ENCODE data around the gene HTRA3. TPM values are rescaled to one million over a fixed set of nuclear protein-coding genes. Genes with fewer than 3 reads are reported as not detected.

Gene HTRA3
- total and polyA plus RNA-seq, 2 experiments from 2014 or later, result 6.9 to 15.7 TPM

DNA sequence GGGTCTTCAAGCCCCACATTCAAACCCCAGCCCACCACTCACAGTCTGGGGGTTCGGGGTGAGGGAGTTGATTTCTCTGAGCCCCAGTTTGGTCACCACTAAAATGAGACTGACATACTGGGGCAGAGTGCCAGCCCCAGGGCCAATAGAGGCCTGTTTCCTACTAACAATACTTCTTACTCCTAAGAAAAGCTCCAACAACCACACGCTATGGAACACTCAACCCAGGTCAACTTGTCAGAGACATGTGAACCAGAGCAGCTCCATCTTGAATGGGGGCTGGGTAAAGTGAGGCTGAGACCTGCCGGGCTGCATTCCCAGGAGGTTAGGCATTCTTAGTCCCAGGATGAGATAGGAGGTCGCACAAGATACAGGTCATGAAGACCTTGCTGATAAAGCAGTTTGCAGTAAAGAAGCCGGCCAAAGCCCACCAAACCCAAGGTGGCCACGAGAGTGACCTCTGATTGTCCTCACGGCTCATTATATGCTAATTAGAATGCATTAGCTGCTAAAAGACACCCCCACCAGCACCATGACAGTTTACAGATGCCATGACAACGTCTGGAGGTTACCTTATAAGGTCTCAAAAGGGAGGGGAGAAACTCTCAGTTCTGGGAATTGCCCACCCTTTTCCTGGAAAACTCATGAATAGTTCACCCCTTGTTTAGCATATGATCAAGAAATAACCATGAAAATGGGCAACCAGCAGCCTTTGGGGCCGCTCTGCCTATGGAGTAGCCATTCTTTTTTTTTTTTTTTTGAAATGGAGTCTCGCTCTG, 26.6 kb upstream of the HTRA3 start:
- no peak for TF ChIP-seq CTCF (IDR thresholded peaks at IDR 0.05; ENCODE audit: low read depth, low read length)
- Histone ChIP-seq H3K27me3 (no peaks in the 10 kb centered on the region), H3K4me3 (no peak overlapping the region), H3K9me3 (ENCODE audit: low read depth) (no peaks in the 10 kb centered on the region), H3K36me3 (no peaks in the 10 kb centered on the region), H3K27ac (peak overlapping the region; percentile 32), H3K4me1 (ENCODE audit: low read depth) (peaks cover 20% of the 10 kb centered on the region)
- DNase-seq (ENCODE audit: low read depth in 1 of 2, low spot score in 1 of 2), result no peak

DNA sequence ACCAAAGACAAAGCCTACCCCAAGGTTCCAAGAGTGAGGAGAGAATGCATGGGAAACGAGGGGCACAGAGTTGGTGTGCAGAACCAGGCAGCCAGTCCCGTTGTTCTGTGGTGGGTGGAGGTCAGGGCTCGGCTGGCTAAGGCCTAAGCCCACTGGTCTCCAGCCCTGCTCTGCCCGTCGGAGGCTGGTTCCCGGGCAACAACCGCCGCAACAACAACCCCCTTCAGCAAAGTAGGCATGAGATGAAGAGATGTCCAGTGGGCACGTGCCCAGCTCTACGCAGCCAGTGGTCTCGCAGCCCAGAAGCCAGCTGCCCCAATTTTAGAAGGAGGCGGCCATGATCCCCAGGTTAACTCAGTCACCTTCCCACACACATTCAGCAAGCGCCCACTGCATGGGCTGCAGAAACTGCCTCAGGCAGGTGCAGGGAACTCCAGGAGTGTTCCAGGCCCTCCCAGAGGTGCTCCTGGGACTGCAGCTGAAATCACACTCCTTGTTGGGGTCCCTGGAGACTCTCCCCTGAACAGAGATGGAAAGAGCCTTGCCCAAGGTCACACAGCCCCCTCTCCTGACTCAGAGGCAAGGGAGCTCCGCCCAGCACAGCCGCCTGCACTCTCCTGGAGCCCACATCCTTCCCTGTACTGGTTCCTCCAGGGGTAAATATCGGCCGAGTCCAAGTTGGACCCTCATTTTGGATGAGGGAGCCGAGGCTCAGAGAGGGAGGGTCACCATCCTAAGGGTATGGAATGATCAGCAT, 25.4 kb upstream of the HTRA3 start:
- TF ChIP-seq CTCF (IDR thresholded peaks at IDR 0.05; ENCODE audit: low read depth, low read length), result no peak
- Histone ChIP-seq H3K4me3 (no peak overlapping the region), H3K27me3 (no peaks in the 10 kb centered on the region), H3K27ac (no peak overlapping the region), H3K9me3 (ENCODE audit: low read depth) (no peaks in the 10 kb centered on the region), H3K36me3 (no peaks in the 10 kb centered on the region), H3K4me1 (ENCODE audit: low read depth) (peaks cover 22% of the 10 kb centered on the region)
- DNase-seq (ENCODE audit: low read depth in 1 of 2, low spot score in 1 of 2), result no peak

- H3K27me3 ChIP-seq, result no peaks in the 10 kb centered on the region
- no peak for TF ChIP-seq CTCF (IDR thresholded peaks at IDR 0.05; ENCODE audit: low read depth, low read length)
- H3K4me3 ChIP-seq, result no peak overlapping the region
- H3K4me1 ChIP-seq (ENCODE audit: low read depth), result peaks cover 22% of the 10 kb centered on the region
- H3K9me3 ChIP-seq (ENCODE audit: low read depth), result no peaks in the 10 kb centered on the region
- no peaks in the 10 kb centered on the region for H3K36me3 ChIP-seq
- H3K27ac ChIP-seq, result no peak overlapping the region
- no peak for DNase-seq (ENCODE audit: low read depth in 1 of 2, low spot score in 1 of 2)
Measured at GRCh38 chr4:8244931-8245460, 24.6 kb upstream of the HTRA3 start.

DNA sequence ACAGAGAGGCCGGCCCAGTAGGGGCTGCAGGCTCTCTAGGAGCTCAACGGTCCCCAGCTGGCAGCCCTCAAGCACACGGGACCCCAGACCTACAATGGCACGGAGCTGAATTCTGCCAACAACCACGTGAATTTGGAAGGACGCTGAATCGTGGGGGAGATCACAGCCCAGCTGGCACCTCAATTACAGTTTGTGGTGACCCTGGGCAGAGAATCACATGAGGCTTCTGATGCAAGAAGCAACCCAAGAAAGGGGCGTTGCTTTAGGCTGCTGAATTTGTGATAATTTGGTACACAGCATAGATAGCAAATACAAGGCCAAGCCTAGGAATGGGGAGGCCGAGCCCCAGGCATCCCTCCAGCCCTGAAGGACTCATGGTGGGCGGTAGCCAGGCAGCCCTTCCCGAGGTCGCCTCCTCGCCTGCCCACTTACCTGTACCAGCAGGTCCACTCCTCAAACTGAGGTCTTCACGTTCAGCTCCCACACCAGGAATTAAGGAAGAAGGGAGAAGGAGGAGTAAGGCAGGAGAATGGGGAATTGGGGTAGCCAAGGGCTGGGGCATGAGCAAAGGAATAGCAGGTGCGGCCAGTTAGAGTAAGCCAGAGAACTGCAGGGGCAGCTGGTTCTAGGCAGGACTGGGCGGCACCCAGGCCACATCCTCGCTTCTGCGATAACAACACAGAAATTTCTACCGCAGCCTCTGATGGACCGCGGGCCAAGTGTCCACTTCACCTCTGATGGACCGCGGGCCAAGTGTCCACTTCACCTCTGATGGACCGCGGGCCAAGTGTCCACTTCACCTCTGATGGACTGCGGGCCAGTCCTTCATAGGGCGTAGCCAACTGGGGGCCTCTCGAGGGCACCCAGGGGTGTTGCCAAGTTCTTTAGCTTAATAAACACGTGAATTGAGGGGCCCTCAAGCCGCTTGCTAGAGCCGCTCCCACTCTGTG, 23.4 kb upstream of the HTRA3 start:
- DNase-seq (ENCODE audit: low read depth in 1 of 2, low spot score in 1 of 2), result no peak
- Histone ChIP-seq H3K27ac (no peak overlapping the region), H3K9me3 (ENCODE audit: low read depth) (no peaks in the 10 kb centered on the region), H3K4me3 (no peak overlapping the region), H3K27me3 (no peaks in the 10 kb centered on the region), H3K4me1 (ENCODE audit: low read depth) (peaks cover 22% of the 10 kb centered on the region), H3K36me3 (no peaks in the 10 kb centered on the region)
- TF ChIP-seq CTCF (IDR thresholded peaks at IDR 0.05; ENCODE audit: low read depth, low read length), result no peak

Data from cardiac muscle cell (in vitro differentiated cells and primary cell).